Smooth muscle cell (in vitro differentiated cells): Measurements from ENCODE around the gene FKBP6. TPM values are rescaled to one million over a fixed set of nuclear protein-coding genes. Genes with fewer than 3 reads are reported as not detected.
"Not testable (repeated sequence)": the region's sequence is repeated elsewhere in the genome, so short reads cannot be mapped to it uniquely, and the experiment has no call there.

Source experiments
- DNase-seq: peaks from one replicate; lab custom pipeline; 2025; ENCODE audit not compliant: unreplicated experiment; lab: John Stamatoyannopoulos, UW
- H2AFZ ChIP-seq: fragments of 200-600 bp; sonication (generic); 2 replicates; pipeline ENCODE4 v1.6.0; 2016; ENCODE audit warnings: antibody characterized with exemption, low read depth, mild to moderate bottlenecking
- H3F3A ChIP-seq: fragments of 200-600 bp; sonication (generic); 2 replicates; pipeline ENCODE4 v1.6.0; 2017; ENCODE audit warnings: antibody characterized with exemption, low read depth
- H3K27ac ChIP-seq: fragments of 200-600 bp; sonication (generic); 2 replicates; pipeline ENCODE4 v1.5.1; 2016; ENCODE audit warnings: low read depth, mild to moderate bottlenecking
- H3K27me3 ChIP-seq: fragments of 200-600 bp; sonication (generic); 2 replicates; pipeline ENCODE4 v1.6.1; 2016; ENCODE audit warnings: low read depth, mild to moderate bottlenecking
- H3K36me3 ChIP-seq: fragments of 200-600 bp; sonication (generic); 2 replicates; pipeline ENCODE4 v1.5.1; 2016; ENCODE audit warnings: low read depth
- H3K4me1 ChIP-seq: fragments of 200-600 bp; sonication (generic); 2 replicates; pipeline ENCODE4 v1.5.1; 2016; ENCODE audit warnings: low read depth
- H3K4me2 ChIP-seq: fragments of 200-600 bp; sonication (generic); 2 replicates; pipeline ENCODE4 v1.6.0; 2016; ENCODE audit warnings: mild to moderate bottlenecking
- H3K4me3 ChIP-seq: fragments of 200-600 bp; sonication (generic); 2 replicates; pipeline ENCODE4 v1.5.1; 2016; ENCODE audit warnings: mild to moderate bottlenecking
- H3K79me2 ChIP-seq: fragments of 200-600 bp; sonication (generic); 2 replicates; pipeline ENCODE4 v1.6.0; 2016; ENCODE audit warnings: low read depth, mild to moderate bottlenecking
- H3K9ac ChIP-seq: fragments of 200-600 bp; sonication (generic); 2 replicates; pipeline ENCODE4 v1.6.0; 2016; ENCODE audit warnings: low read depth
- H3K9me3 ChIP-seq: fragments of 200-600 bp; sonication (generic); replicated peaks from 2 replicates; pipeline ENCODE4 v1.5.1; 2016; ENCODE audit warnings: low read depth
- H4K20me1 ChIP-seq: fragments of 200-600 bp; sonication (generic); 2 replicates; pipeline ENCODE4 v1.6.0; 2016; ENCODE audit warnings: low read depth
- WGBS: methylation state at CpG from one replicate; pipeline ENCODE4 v1.1.7; 2016; ENCODE audit warnings: low lambda C conversion rate; 5-methylcytosine and 5-hydroxymethylcytosine counted together
- polyA plus RNA-seq: library from polyadenylated mRNA; unstranded; fragments of >200 nt; fragmentation: Nextera tagmentation; extraction: Ambion mirVana; gene quantifications from 2 replicates; pipeline ENCODE4 v1.2.1, GENCODE V29; 2016
- total RNA-seq: library from RNA; depleted of rRNA; stranded (reverse); fragments of >200 nt; gene quantifications from 2 replicates; pipeline ENCODE4 v1.2.3, GENCODE V29; 2014
- TF ChIP-seq, protein P1 (sequence below): fragments of 200-600 bp; sonication (generic); IDR thresholded peaks from 2 replicates; pipeline ENCODE4 v1.5.1; 2017; ENCODE audit warnings: borderline replicate concordance, mild to moderate bottlenecking, antibody characterized with exemption; ENCODE audit not compliant: insufficient read depth, poor library complexity, severe bottlenecking

The FKBP6 gene
- total and polyA plus RNA-seq, 2 experiments from 2014 or later: not detected

DNA sequence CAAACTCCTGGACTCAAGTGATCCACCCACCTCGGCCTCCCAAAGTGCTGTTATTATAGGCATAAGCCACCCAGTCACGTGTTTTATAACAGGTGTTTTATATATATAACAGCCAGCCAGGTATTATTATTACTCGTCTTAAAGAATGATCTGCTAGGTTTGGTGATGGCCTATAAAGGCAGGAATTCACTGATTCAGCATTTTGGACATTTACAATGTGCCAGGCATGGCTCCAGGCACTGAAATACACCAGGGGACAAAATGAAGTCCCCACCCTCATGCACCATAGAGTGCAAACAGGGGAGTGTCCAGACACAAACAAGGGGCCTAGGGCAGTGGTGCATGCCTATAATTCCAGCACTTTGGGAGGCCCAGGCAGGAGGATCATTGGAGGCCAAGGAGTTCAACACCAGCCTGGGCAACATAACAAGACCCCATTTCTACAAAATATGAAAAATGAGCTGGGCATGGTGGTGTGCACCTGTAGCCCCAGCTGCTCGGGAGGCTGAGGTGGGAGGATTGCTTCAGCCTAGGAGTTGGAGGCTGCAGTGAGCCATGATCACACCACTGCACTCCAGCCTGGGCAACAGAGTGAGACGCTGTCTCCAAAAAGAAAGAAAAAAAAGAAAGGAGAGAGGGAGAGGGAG, 4.4 kb upstream of the FKBP6 start:
- not testable (repeated sequence) for H3K9ac ChIP-seq, H3K9me3 ChIP-seq, H4K20me1 ChIP-seq, DNase-seq, H3K4me3 ChIP-seq, H3K27ac ChIP-seq, H3K27me3 ChIP-seq, H3K79me2 ChIP-seq, H3K36me3 ChIP-seq, H3F3A ChIP-seq, H3K4me1 ChIP-seq
- 88% methylated on average over 5 of the region's 5 CpGs for WGBS
- H2AFZ ChIP-seq: peak overlapping the region; percentile 0
- peak overlapping the region; percentile 32 for H3K4me2 ChIP-seq

DNA sequence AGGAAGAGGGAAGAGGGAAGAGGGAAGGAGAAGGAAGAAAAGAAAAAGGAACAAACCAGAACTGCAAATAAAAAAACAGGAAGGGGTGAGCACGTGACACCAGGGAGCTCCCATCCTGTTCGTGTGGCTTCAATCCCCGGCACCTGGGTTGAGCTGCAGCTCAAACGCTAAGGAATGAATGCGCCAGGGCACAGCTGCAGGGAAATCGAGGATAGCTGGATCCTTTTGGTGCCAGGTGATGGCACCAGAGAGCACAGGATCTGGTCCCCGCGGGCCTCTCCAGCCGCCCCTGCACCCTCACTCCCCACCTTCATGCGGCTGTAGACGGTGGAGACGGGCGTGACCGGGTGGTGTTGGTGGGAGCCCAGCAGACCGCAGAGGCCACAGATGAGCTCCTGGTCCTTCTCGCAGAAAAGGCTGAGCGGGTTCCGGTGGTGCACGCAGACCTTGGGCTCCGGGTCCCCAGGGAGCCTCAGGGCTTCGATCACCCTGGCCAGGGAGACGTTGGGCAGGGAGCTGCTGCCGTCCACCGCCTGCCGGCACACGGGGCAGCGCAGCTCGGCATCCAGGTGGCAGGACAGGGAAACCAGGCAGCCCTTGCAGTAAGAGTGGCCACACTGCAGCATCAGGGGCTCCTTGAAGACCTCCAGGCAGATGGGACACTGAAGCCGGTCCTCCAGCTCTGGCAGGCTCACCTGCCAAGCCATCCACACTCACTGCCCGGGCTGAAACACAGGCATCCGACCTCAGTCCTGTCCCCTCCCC, 3.7 kb upstream of the FKBP6 start:
- not testable (repeated sequence) for H3K27ac ChIP-seq, H3K4me3 ChIP-seq, H3F3A ChIP-seq, H3K9me3 ChIP-seq, H3K79me2 ChIP-seq, H3K4me1 ChIP-seq, H3K36me3 ChIP-seq, DNase-seq, H3K9ac ChIP-seq, H4K20me1 ChIP-seq, H3K27me3 ChIP-seq
- TF ChIP-seq, protein P1, sequence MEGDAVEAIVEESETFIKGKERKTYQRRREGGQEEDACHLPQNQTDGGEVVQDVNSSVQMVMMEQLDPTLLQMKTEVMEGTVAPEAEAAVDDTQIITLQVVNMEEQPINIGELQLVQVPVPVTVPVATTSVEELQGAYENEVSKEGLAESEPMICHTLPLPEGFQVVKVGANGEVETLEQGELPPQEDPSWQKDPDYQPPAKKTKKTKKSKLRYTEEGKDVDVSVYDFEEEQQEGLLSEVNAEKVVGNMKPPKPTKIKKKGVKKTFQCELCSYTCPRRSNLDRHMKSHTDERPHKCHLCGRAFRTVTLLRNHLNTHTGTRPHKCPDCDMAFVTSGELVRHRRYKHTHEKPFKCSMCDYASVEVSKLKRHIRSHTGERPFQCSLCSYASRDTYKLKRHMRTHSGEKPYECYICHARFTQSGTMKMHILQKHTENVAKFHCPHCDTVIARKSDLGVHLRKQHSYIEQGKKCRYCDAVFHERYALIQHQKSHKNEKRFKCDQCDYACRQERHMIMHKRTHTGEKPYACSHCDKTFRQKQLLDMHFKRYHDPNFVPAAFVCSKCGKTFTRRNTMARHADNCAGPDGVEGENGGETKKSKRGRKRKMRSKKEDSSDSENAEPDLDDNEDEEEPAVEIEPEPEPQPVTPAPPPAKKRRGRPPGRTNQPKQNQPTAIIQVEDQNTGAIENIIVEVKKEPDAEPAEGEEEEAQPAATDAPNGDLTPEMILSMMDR: peak; percentile 36
- peak overlapping the region; percentile 32 for H3K4me2 ChIP-seq
- 40% methylated on average over 30 of the region's 31 CpGs for WGBS
- H2AFZ ChIP-seq: peak overlapping the region; percentile 0

DNA sequence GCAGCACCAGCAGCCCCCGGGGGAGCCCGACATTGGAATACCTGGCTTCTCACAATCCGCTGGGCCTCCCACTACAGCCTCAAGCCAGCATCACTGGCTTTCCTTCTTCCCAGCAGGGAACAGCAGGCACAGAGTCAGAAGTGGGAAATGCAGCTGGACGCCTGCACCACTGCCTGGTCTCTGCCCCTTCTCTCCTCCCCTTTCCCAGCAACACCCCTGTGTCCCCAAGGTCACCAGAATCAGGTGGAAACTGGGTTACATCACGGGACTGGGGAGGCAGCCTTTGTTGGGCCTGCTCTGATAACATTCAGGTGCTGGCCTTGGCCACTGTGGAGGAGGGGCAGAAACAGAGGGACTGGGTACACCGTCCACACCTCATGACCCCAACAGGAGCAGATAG, 2.5 kb upstream of the FKBP6 start:
- H3K9ac ChIP-seq, H3F3A ChIP-seq, H3K79me2 ChIP-seq, H4K20me1 ChIP-seq, H3K27me3 ChIP-seq, H3K9me3 ChIP-seq, H2AFZ ChIP-seq, H3K4me3 ChIP-seq, DNase-seq, H3K36me3 ChIP-seq, H3K4me2 ChIP-seq, H3K27ac ChIP-seq, H3K4me1 ChIP-seq: not testable (repeated sequence)
- WGBS: 90% methylated on average over 6 of the region's 6 CpGs

DNA sequence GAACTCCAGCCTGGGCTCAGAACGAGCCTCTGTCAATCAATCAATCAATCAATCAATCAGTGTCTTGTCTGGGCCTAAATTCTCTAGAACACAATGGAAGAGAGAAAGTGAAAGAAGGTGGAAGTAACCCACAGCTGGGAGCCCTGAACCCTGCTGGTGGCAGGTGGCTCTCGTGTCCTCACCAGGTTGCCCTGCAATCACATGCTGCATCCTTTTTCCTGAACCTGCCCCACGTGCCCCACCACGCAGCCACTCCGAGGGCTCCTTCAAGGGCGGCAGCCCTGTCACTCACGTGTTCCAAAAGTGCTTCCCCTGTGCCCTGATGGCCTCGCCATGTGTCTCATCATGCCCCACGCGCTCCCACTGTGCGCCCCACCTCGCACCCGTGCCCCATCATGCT, 512 bp upstream of the FKBP6 start:
- not testable (repeated sequence) for H3K4me1 ChIP-seq, H3K79me2 ChIP-seq, H3K9me3 ChIP-seq, DNase-seq, H3K9ac ChIP-seq, H2AFZ ChIP-seq, H3K4me2 ChIP-seq, H3K36me3 ChIP-seq, H4K20me1 ChIP-seq, H3K4me3 ChIP-seq, H3F3A ChIP-seq, H3K27ac ChIP-seq, H3K27me3 ChIP-seq
- 83% methylated on average over 5 of the region's 13 CpGs for WGBS

DNA sequence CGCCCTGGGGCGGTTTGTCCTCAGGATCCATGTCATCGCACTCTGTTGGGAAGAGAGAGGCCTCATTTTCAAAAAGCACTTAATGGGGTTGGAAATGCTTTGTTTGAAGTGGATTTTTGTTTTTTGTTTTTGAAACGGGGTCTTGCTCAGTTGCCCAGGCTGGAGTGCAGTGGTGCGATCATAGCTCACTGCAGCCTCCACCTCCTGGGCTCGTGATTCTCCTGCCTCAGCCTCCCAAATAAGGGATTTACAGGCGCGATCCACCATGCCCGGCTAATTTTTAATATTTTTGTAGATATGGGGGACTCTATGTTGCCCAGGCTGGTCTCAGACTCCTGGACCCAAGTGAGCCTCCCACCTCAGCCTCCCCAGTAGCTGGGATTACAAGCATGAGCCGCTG, 735 bp downstream of the FKBP6 start:
- Histone ChIP-seq H3K4me2 (no peak overlapping the region), H3K9me3 (no peaks in the 10 kb centered on the region), H4K20me1 (no peaks in the 10 kb centered on the region), H3F3A (no peaks in the 10 kb centered on the region), H3K36me3 (no peaks in the 10 kb centered on the region), H3K4me3 (no peak overlapping the region), H3K79me2 (no peaks in the 10 kb centered on the region), H3K27me3 (no peaks in the 10 kb centered on the region), H3K4me1 (no peaks in the 10 kb centered on the region), H2AFZ (no peak overlapping the region), H3K27ac (no peak overlapping the region), H3K9ac (no peak overlapping the region)
- DNase-seq: no peak
- TF ChIP-seq, protein P1: no peak
- WGBS: 97% methylated on average over 10 of the region's 10 CpGs
